Endothelial cell of umbilical vein (primary cell): ENCODE results near the gene PFDN6. TPM values are rescaled to one million over a fixed set of nuclear protein-coding genes. Genes with fewer than 3 reads are reported as not detected.

ENCODE experiments used
- BruUV-seq: library from RNA; stranded (reverse); fragments of 400-500 nt; replicated peaks from 2 replicates; lab custom pipeline; 2021; lab: Mats Ljungman, UMichigan
- CTCF ChIA-PET: fragments of 300-600, 350-600 bp; sonication (Branson Sonifier 250); formaldehyde crosslinking; loops from one replicate; lab custom pipeline; 2021; ENCODE audit warnings: antibody characterized with exemption, inconsistent platforms; lab: Charles Lee
- POLR2A ChIA-PET: fragments of 300-600, 350-600 bp; sonication (Branson Sonifier 250); formaldehyde crosslinking; loops from one replicate; lab custom pipeline; 2021; ENCODE audit warnings: antibody characterized with exemption, inconsistent platforms; lab: Charles Lee
- DNase-seq: peaks from one replicate; pipeline ENCODE4 v3.0.0-alpha.2; 2011; ENCODE audit warnings: low read depth, low spot score
- FAIRE-seq: peaks from 2 replicates; lab custom pipeline; 2011; peaks lifted over from hg19 to GRCh38; lab: Jason Lieb, UNC
- H2AFZ ChIP-seq: 2 replicates; pipeline ENCODE4 v1.6.0; 2012; ENCODE audit warnings: low read depth, low read length, control low read depth, inconsistent platforms
- H3K27ac ChIP-seq: 2 replicates; pipeline ENCODE4 v1.5.1; 2011; ENCODE audit warnings: low read depth, mild to moderate bottlenecking, control low read depth, low read length, moderate library complexity; ENCODE audit not compliant: insufficient read depth
- H3K27me3 ChIP-seq, 2 experiments: 2 replicates each; pipeline versions ENCODE4 v1.6.0 to v1.6.1; 2011; ENCODE audit warnings: low read length in 2 of 2, mixed read lengths in 1 of 2; ENCODE audit not compliant: control insufficient read depth in 2 of 2, insufficient read depth in 2 of 2
- H3K36me3 ChIP-seq, 2 experiments: 2 replicates in 1 of 2; 3 replicates in 1 of 2; pipeline ENCODE4 v1.5.1; 2011; ENCODE audit warnings: low read length in 2 of 2, mild to moderate bottlenecking in 1 of 2, moderate library complexity in 1 of 2; ENCODE audit not compliant: control insufficient read depth in 2 of 2, insufficient read depth in 2 of 2; ENCODE audit errors: extremely low read depth in 1 of 2
- H3K4me1 ChIP-seq: 3 replicates; pipeline ENCODE4 v1.5.1; 2011; ENCODE audit warnings: mild to moderate bottlenecking, low read length; ENCODE audit not compliant: control insufficient read depth, insufficient read depth; ENCODE audit errors: extremely low read depth
- H3K4me2 ChIP-seq: 2 replicates; pipeline ENCODE4 v1.6.1; 2011; ENCODE audit warnings: low read length, control low read depth, mixed read lengths; ENCODE audit not compliant: insufficient read depth
- H3K4me3 ChIP-seq, 3 experiments: fragments of 200-600 bp in 1 of 3; sonication (generic), shearing (Covaris generic) in 1 of 3; replicated peaks in 1 of 3; 2 replicates each; pipeline ENCODE4 v1.5.1; 2011 to 2016; ENCODE audit warnings: control low read depth in 3 of 3, low read length in 3 of 3, mild to moderate bottlenecking in 2 of 3, inconsistent platforms in 1 of 3, low read depth in 1 of 3, moderate library complexity in 1 of 3; ENCODE audit not compliant: insufficient read depth in 1 of 3
- H3K79me2 ChIP-seq: 2 replicates; pipeline ENCODE4 v1.6.0; 2012; ENCODE audit warnings: low read length, inconsistent platforms; ENCODE audit not compliant: control insufficient read depth, insufficient read depth
- H3K9ac ChIP-seq: replicated peaks from 2 replicates; pipeline ENCODE3; 2011; ENCODE audit warnings: low read length, control low read depth; ENCODE audit not compliant: insufficient read depth; ENCODE audit errors: extremely low read depth
- H3K9me1 ChIP-seq: replicated peaks from 3 replicates; pipeline ENCODE4 v1.6.0; 2011; ENCODE audit warnings: mild to moderate bottlenecking, low read length; ENCODE audit not compliant: control insufficient read depth, insufficient read depth; ENCODE audit errors: extremely low read depth
- H3K9me3 ChIP-seq: replicated peaks from 2 replicates; pipeline ENCODE4 v1.5.1; 2012; ENCODE audit warnings: low read length, inconsistent platforms; ENCODE audit not compliant: control insufficient read depth, insufficient read depth
- H4K20me1 ChIP-seq: replicated peaks from 2 replicates; pipeline ENCODE3; 2011; ENCODE audit warnings: mild to moderate bottlenecking, low read length; ENCODE audit not compliant: control insufficient read depth, insufficient read depth; ENCODE audit errors: extremely low read depth
- CTCF ChIP-seq, 2 donors: IDR thresholded peaks; 1 replicate in 1 of 2; 2 replicates in 1 of 2; pipeline ENCODE4 v1.5.1; 2011; ENCODE audit warnings: low read length in 2 of 2, mild to moderate bottlenecking in 2 of 2, moderate library complexity in 2 of 2, control low read depth in 1 of 2, inconsistent platforms in 1 of 2, low read depth in 1 of 2; ENCODE audit not compliant: insufficient read depth in 1 of 2; ENCODE audit errors: extremely low read depth in 1 of 2
- EZH2 ChIP-seq: IDR thresholded peaks from 2 replicates; pipeline ENCODE4 v1.6.1; 2012; ENCODE audit warnings: borderline replicate concordance, low read depth, mild to moderate bottlenecking, moderate library complexity, low read length, inconsistent platforms; ENCODE audit not compliant: severe bottlenecking
- FOS ChIP-seq: IDR thresholded peaks from 2 replicates; pipeline ENCODE4 v1.6.1; 2011; ENCODE audit warnings: mild to moderate bottlenecking, low read length, moderate library complexity, borderline replicate concordance; ENCODE audit not compliant: insufficient read depth
- GATA2 ChIP-seq: IDR thresholded peaks from 2 replicates; pipeline ENCODE4 v1.7.0; 2011; ENCODE audit warnings: low read depth, mild to moderate bottlenecking, moderate library complexity, mixed read lengths, low read length; ENCODE audit not compliant: insufficient read length, insufficient read depth
- JUN ChIP-seq: IDR thresholded peaks from 2 replicates; pipeline ENCODE4 v1.6.1; 2011; ENCODE audit warnings: borderline replicate concordance, low read depth; ENCODE audit not compliant: insufficient read length, insufficient read depth
- MAX ChIP-seq: IDR thresholded peaks from 2 replicates; pipeline ENCODE4 v1.6.1; 2011; ENCODE audit not compliant: insufficient read depth, insufficient read length
- MYC ChIP-seq: IDR thresholded peaks from one replicate; pipeline ENCODE4 v1.6.1; 2011; ENCODE audit warnings: mild to moderate bottlenecking, low read depth, low read length
- POLR2A ChIP-seq: IDR thresholded peaks from 2 replicates; pipeline ENCODE4 v1.6.1; 2012; ENCODE audit warnings: low read depth, mild to moderate bottlenecking, control low read depth, low read length
- POLR2AphosphoS5 ChIP-seq: IDR thresholded peaks from 2 replicates; pipeline ENCODE4 v1.6.1; 2012; ENCODE audit warnings: low read depth, mild to moderate bottlenecking, control low read depth, low read length, moderate library complexity; ENCODE audit not compliant: insufficient read depth
- dilution Hi-C: fragments of 300-500 bp; cut with MboI; formaldehyde crosslinking; loops from one replicate; pipeline ENCODE4 v1.15.0; 2019; ENCODE audit warnings: low sequenced_read_pairs; ENCODE audit not compliant: extremely low pct_ligation_motif_present
- intact Hi-C: fragments of 100-400 bp; cut with micrococcal nuclease; formaldehyde crosslinking; loops from one replicate; pipeline ENCODE4 v1.10.0; 2022
- polyA plus RNA-seq, 4 experiments: library from polyadenylated mRNA; depleted of rRNA in 3 of 4; stranded (reverse) in 3 of 4; unstranded in 1 of 4; fragments of >200 nt; gene quantifications; 2 replicates each; pipeline versions ENCODE4 v1.2.1 to v1.2.3, GENCODE V29; 2011 to 2012; ENCODE audit warnings: missing spikeins in 1 of 4
- total RNA-seq: library from RNA; stranded (reverse); gene quantifications from 2 replicates; pipeline ENCODE4 v1.2.3, GENCODE V29; 2021

The PFDN6 gene
- total and polyA plus RNA-seq, 2 donors (not counting 3 experiments of a cell fraction or from before 2014, with no cell fraction given), result 31.0 to 63.5 TPM

- FAIRE-seq (peak; percentile 86), DNase-seq (peak; percentile 89)
- peak; percentile 81 to 93 for TF ChIP-seq CTCF (IDR thresholded peaks at IDR 0.05; ENCODE audit: extremely low read depth in 1 of 2, insufficient read depth in 1 of 2, low read depth in 1 of 2, low read length in 2 of 2)
- TF ChIP-seq POLR2AphosphoS5, result no peak
- H3K27me3 ChIP-seq, result peaks cover 2 to 6% of the 10 kb centered on the region in 2 experiments
- intact Hi-C loops (loop anchor here (1.0 to 10.0 kb wide), 5 partner anchors 40 to 363 kb away; partner anchors contain the start of gene RING1), dilution Hi-C loops (no loop called here)
- no peaks in the 10 kb centered on the region for H3K9me3 ChIP-seq
- H3K9ac ChIP-seq, result peak overlapping the region; percentile 57
- H4K20me1 ChIP-seq, result no peaks in the 10 kb centered on the region
- H3K4me3 ChIP-seq, result peak overlapping the region; percentile 13 to 51 (median 33)
- peaks cover 0 to 2% of the 10 kb centered on the region in 2 experiments for H3K36me3 ChIP-seq
- BruUV-seq, result no TSS peak
- ChIA-PET CTCF (interaction anchor here (0.6 to 4.5 kb wide), 56 partner anchors 11 to 1751 kb away, joined by 3 to 99 read pairs (median 5); partner anchors contain the start of genes BRD2, HLA-DPA1, HLA-DPB1 and HSD17B8), POLR2A (interaction anchor here (0.6 to 2.7 kb wide), 5 partner anchors 24 to 276 kb away, joined by 3 to 12 read pairs (median 7); partner anchors contain the start of genes HSD17B8, RING1, RPS18 and VPS52)
- H3K27ac ChIP-seq, result peak overlapping the region; percentile 64
- H3K9me1 ChIP-seq, result no peaks in the 10 kb centered on the region
- peak overlapping the region; percentile 81 for H2AFZ ChIP-seq
- H3K4me1 ChIP-seq, result peaks cover 23% of the 10 kb centered on the region
- H3K4me2 ChIP-seq, result peak overlapping the region; percentile 91
- H3K79me2 ChIP-seq, result no peaks in the 10 kb centered on the region
Measured at GRCh38 chr6:33247977-33248642, 41.3 kb upstream of the PFDN6 start.

GRCh38 chr6:33248643-33248931, 40.8 kb upstream of the PFDN6 start:
- FAIRE-seq, result no peak
- H3K79me2 ChIP-seq, result no peaks in the 10 kb centered on the region
- H3K27ac ChIP-seq, result peak overlapping the region; percentile 64
- H2AFZ ChIP-seq, result peak overlapping the region; percentile 81
- H3K9me3 ChIP-seq, result no peaks in the 10 kb centered on the region
- TSS peak; percentile 16 for BruUV-seq
- intact Hi-C loops (loop anchor here (1.0 to 10.0 kb wide), 5 partner anchors 40 to 364 kb away; partner anchors contain the start of gene RING1), dilution Hi-C loops (no loop called here)
- CTCF ChIA-PET, result interaction anchor here (0.7 to 4.5 kb wide), 46 partner anchors 12 to 1751 kb away, joined by 3 to 99 read pairs (median 6); partner anchors contain the start of genes HLA-DPA1, HSD17B8, RGL2 and RING1
- no peaks in the 10 kb centered on the region for H3K9me1 ChIP-seq
- POLR2A ChIA-PET, result interaction anchor here (1.9 to 2.7 kb wide), 3 partner anchors 23 to 277 kb away, joined by 4 to 12 read pairs (median 10); partner anchors contain the start of genes RING1, RPS18 and VPS52
- no peak for DNase-seq
- peaks cover 0 to 2% of the 10 kb centered on the region in 2 experiments for H3K36me3 ChIP-seq
- peak overlapping the region; percentile 57 for H3K9ac ChIP-seq
- peaks cover 23% of the 10 kb centered on the region for H3K4me1 ChIP-seq
- H3K4me3 ChIP-seq, result peak overlapping the region; percentile 13 to 51 (median 33)
- TF ChIP-seq MAX (no peak), POLR2A (no peak), CTCF (IDR thresholded peaks at IDR 0.05; ENCODE audit: extremely low read depth in 1 of 2, insufficient read depth in 1 of 2, low read depth in 1 of 2, low read length in 2 of 2) (no peak), FOS (no peak), GATA2 (no peak), POLR2AphosphoS5 (no peak), JUN (no peak), EZH2 (no peak), MYC (no peak)
- peak overlapping the region; percentile 91 for H3K4me2 ChIP-seq
- no peaks in the 10 kb centered on the region for H4K20me1 ChIP-seq
- peaks cover 0 to 2% of the 10 kb centered on the region in 2 experiments for H3K27me3 ChIP-seq
